NCI-H187 (cell line): ENCODE measurements around the gene SLC12A7.

ENCODE experiments used
- DNase-seq, 2 experiments: peaks; one replicate each; lab custom pipeline; 2025; lab: John Stamatoyannopoulos, UW

Gene SLC12A7

DNA sequence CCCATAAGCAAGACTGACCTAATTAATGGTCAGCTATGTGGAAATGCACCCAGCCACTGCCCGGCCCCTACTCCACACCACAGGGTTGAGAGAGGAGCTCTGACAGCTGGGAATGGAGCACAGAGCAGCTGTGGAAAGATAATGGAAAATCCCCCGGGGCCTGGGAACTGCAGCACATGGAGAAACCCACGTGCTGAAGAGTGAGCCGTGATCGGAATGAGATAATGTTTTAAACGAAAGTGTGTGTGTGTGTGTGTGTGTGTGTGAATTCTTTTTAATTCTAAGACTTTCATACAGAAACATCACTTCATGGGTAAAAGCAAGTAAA is 13.1 kb upstream of the SLC12A7 start:
- DNase-seq = no peak

DNA sequence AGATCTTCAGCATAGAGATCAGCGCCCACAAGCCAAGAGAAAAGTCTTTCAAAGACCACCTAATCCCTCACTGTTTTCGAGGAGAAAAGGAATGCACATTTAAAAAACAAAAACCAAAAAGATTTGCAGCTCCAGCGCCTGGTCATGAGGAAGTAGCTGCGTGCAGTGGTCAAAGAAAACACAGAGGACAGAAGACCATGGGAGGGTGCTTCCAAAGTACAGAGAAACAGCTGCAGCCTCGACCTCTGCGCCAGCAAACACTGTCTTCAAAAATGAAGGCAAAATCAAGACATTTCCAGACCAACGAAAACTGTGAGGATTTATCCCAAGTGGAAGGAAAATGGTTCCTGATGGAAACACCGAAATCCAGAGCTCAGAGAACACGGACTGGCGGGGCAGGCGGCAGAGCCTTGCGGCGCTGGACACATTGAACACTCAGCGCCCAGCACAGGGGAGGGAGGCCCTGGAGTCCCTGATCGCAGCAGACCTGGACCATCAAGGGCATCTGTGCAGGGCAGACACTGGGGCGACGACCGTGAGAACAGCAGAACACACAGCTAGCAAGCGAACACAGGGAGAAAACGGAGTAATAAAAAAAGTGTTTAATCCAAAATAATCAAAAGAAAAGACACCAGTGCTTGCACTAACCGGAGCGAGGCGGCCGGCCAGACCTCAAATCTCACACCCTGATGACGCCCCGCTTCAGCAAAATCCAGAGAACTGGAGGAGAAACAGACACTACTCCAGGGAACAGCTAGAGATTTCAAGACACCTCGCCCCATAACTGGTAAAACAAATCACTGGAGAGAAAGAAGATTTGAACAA is 12.6 kb upstream of the SLC12A7 start:
- no peak for DNase-seq

DNA sequence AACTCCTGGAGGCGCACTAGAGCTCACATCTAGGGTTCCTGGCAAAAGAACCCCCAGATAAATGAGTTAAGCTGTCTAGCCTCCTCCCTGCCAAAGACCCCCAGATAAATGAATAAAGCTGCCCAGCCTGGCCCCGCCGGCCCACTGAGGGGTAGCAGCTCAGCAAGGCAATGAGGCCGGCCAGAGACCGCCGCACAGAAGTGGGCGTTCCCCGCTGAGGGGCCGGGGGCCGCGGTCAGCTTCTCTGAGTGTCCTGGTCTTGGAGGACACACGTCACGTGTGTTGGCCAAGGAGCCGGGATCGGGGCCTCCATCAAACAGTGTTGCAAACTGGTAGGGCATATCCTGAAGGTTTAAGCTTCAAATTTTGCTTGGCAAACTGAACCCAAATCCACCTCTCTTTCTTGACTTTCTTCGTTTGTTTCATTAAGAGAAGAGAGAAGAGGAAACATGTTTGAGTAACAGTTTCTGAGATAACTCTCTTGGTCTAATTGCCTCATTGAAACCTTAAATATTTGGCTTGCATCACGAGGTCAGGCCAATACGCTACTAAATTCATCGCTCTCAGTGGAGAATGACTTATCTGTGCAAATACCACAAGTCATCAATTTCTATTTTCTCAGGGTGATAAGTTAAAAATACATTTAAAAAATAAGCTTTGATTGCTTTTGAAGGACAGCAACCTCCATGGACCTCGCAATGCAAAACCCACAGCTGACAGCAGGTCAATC is 11.7 kb upstream of the SLC12A7 start:
- DNase-seq = no peak

DNA sequence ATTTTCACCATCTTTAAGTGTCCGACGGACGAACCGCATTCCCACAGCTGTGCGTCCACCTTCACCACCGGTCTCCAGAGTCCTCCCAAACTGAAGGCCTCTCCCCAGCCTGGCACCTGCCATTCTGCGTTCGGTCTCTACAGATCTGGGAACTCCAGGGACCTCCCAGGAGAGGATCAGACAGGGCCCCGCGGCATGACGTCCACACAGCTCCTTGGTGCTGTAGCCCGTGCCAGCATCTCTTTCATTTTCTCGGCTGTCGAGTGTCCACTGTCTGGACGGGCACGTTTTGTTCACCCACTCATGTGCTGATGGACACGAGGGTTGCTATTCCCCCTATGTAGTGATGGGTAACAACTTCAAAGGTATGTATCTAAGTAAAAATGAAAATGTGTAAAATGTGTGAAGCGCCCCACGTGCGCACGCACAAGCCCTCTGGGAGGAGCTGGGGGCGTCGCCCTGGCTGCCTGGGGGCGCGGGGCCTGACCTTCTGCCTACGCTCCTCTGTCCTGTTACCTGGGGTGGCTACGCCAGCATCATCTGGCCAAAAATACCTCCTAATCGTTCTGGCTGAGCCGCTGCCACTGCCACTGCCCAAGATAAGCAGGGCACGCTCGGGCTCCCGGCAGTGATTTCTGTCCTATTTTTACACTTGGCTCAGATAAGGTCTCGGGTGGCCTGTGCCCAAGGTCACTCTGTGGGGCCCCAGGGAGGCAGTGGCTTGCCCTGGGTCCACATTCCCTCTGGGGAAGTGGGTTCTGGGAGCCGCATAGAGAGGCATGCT is 10.8 kb upstream of the SLC12A7 start:
- DNase-seq = no peak

DNA sequence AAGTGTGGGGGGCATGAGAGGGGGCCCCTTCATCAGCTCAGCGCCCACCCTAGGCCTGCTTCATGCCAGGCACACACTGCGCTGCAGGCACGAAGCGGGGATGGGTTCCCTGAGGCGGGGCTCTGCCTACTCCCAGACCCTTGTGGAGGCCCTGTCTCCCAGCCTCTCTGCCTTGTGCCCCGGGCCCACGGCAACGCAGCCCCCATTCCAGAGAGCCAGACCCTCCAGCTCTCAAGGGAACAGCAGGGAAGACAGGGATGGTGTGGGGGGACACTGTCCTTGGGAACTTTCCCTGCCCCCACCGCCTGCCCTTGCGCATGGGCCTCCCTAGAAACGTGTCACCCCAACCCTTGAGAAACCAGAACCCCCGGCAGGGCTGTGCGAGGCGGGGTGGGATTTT is 10.0 kb upstream of the SLC12A7 start:
- DNase-seq = no peak

DNA sequence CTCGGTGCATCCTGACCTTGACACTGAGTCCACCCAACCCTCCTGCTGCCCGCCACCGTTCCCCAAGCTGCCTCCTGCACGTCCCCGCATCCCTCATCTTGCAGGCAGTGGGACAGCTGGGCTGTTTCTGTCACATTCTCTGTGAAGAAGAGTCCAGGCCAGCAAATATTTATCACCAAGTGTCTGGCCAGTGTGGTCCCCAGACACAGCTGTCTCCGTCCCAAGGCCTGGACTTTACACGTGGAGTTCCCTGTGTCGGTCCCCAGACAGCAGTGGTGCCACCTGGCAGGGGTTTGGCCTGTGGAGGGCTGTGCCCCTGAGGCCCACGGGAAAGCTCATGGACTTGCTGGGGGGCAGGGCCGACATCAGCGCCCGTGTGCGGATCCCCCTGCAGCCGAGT is 9.2 kb upstream of the SLC12A7 start:
- no peak for DNase-seq

DNA sequence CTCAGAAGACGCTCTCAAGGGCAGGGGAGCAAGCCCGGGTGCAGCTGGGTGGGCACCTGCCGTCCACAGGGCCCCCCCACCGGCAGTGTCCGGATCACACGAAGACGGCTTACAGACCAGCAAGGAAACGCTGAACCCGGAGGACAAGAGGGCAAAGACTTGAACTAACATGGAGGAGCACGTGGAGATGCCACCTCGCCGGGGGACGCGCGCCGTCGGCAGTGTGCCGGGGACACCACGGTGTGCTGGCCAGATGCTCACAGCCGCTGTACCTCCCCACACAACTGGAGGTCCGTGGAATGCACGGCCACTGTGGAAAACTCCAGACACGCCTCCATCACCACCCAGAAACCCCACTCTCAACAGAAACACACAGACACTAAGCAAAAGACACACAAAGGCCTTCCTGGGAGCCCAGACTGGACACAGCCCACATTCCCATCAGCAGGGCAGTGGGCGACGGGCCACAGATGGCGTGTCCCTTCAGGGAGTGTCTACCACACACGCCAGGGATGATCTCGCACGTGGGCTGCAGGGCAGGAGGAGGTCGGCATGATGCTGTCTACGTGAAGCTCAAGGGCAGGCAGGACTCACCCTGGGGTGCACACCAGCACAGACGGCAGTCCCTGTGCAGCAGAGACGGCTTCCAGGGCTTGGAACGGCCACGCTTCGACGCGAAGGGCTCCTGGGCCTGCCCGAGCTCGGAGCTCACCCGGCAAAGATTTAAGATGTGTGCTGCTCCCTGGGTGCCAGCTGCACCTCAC is 8.6 kb upstream of the SLC12A7 start:
- DNase-seq = no peak

DNA sequence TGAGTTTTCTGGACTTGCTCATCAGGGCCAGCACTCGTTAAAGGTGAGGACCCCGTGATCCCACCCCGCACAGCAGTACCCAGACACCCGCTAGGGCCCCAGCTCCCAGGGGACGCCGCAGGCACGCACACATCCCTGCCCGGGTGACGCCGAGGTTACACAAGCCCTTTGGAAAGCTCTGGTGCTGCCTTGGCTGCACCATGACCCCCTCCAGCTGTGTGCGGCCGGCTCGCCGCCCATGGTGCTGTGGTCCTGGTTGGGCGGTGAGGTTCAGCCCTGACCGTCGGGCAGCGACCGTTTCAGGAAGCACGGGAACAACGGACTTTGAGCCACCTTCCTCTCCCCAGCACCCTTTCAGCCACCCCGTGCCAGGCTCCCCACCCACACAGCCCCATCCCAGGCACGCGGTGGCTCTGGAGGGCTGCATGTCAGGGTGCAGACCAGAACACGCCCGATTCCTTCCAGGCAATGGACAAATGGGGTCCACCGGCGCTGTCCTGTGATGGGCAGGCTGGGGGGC is 7.5 kb upstream of the SLC12A7 start:
- no peak for DNase-seq

DNA sequence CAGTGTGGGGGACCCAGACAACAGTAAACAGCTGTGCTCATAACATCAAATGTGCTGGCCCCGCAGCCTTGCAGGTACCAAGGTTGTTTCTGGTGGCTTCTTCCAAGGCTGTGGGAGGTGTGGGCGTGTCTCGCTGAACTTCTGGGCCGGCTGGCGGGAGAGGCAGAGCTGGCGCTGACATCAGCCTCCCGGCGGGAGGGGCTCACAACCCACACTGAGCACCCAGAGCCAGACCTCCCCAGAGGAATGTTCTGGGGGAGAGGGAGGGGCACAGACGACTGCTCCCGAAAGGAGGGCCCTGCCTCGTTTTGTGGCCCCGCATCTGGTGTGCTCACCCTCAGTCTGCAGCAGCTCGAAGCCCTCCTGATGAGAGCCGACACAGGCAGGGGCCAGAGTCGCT is 6.9 kb upstream of the SLC12A7 start:
- no peak for DNase-seq

DNA sequence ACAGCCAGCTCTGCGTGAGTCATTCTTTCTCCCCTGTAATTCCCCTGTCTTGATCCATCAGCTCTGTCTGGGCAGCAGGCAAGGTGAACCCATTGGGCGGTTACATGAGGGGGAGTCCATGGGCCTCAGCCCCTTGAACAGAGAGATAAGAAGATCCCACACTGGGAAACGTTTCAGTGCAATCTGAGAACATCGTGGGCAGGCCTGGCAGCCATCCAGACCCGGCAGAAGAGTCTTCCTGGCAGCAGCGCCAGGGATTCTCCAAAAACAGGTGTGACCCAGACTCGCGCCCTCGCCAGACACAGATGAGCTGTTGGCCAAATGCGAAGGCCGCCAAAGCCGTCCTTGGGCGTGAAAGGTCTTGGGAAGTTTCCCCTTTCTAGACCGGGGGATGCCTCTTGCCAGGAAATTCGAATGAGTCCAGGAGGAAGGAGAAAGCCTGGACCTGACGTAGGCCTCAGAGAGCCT is 6.4 kb upstream of the SLC12A7 start:
- DNase-seq = peak; percentile 51 to 76

DNA sequence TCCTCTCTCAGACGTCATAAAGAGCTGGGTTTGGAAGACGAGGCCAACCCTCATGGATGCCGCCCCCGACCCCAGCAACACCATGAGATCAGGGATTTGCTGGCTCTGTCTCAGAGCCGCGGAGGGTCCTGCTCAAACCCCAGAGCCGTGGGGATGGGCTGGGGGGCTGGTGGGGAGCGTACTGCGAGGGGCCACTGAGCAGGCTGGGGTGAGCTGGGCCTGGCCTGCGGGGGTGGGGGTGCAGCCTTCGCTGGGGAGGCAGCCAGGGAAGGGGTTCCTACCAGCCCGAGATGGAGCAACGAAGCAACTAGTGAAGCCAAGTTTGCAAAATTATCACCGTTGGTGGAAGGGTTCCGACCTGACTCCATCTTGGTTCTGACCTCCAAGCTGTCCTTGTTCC is 5.1 kb upstream of the SLC12A7 start:
- DNase-seq = no peak

DNA sequence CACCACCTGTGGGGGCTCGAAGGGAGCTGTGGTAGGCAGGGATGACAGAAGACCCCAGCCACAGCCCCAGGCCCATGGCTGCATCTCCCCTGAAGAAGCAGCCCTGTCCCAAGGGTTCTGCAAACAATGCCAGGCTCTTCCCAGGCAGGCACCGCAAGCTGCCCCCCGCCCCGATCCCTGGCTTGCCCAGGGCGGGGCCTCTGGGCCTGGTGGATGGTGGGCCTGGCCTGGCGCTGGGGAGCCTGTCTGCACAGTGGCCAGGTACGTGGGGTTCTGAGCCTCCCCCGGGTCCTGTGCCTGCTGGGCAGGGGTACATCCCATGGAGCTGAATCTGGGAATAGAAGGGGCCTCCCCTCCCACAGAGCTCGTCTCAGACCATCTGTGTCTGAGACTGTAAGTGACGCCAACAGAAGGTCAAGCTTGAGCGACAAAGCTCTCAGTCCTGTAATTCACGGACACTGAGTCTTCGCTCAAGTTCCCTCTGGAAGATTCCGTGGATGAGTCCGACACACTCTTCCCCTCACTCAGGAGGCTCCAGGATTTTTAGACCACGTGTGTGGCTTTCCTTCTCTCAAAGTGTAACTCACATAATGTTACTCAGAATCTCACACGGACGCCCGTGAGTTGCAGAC is 4.4 kb upstream of the SLC12A7 start:
- DNase-seq = no peak

DNA sequence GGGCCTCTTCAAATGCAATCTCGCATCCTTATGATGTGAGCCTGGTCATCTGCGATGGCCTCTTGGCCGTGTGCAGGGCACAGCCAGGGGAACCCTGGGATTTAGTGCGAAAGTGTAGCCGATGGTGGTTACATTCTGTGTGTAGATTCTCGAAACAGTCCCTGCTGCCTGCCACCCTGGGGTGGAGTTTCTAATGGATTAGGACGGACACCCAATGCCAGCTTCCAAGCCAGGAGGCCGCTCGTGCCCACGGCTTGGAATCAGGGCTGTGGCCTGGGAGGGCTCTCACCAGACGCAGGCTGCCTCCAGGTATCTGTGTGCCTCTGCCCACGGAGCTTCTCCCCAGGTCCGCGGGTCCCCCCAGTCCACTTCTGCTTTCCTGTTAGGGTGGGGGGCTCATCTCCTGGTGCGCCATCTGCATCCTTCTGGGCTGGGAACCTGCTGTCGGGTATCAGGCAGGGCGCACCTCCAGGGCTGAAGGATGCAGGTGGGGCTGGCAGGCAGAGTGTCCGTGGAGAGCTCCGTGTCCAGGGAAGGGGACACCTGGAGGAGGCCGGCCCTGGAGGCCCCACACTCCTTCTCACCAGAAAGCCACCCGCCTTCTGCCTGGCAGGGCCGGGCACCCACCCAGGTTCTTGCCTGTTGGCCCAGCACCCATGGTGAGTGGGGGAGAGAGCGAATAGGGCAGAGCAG is 3.4 kb upstream of the SLC12A7 start:
- no peak for DNase-seq

DNA sequence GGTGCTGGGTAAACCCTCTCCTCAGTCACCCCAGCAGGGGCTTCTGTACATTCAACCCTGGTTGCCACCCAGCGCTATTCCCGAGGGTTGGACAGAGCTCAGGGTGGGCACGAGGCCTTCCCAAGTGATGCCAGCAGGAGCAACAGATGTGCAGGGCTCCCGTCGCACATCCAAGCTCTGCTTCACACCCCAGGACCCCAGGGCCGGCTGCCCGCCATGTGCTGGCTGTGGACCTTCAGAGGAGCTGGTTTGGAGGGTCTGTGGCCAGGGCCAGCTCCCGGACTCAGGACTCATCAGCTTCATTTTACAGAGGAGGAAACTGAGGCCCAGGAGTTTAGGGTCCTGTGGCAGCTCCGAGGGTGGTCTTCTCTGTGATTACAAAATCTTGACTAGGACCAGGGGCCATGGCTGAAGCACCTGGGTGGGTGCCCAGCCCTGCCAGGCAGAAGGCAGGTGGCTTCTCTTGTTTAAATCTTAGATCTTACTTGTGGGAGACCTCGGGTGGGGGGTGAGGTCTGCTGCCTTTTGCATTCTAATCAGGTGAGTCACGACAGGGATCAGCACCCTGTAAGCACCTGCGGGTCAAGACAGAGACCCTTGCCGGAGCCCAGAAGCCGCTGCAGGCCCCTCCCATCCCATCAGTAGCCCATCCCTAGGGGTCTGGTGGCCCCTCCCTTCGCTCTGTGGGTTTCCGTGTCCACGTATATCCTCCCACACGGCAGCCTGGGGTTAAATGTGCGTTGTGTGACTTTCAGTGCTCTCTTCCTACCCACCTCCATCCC is 2.1 kb upstream of the SLC12A7 start:
- DNase-seq = no peak

DNA sequence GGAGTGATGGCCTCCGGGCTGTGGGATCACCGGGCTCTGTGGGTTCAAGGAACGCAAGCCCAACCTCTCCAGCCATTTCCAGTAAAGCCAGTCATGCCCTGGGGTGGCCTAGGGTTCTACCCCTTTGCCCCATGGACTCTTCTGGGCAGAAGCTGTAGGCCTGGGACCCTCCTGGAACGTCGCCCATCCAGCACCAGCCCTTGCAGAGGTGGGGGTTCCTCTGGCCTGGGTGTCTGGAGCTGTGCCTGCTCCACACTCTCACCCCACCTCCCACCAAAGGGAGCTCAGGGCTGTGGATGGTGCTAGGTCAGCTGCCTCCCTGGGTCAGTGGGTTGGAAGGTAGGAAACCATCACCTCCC is 1.4 kb upstream of the SLC12A7 start:
- no peak for DNase-seq

DNA sequence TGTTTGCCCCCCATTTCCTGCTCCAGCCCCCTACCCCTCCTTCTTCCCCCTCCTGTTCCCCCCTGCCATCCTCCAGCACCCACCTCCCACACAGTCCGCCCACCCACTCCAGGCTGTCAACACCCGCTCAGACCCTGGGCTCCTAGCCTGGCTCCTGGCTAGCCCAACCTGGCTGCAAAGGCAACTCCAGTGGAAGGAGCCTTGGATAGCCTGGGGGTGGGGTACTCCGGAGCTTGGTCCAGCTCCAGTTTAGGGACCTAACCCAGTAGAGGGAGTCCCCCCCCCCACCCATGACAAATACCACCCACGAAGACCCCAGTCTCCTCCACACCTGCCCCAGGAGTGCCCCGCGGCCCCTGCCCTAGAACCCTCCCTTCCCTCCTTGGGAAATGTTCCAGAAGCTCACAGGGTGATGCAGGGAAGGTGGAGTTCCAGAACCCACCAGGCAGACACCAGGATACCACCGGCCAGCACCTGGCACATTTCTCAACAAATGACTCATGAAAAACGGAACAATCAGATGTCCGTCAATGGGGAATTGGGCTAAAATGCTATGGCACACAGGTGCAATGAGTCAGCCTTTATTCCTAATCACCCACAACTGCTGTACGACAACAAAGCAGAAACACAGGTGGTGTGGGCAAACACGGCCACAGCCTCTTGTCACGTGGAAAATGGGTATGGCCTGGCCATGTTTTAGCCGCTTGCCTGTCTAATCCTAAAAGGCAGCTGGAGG is 901 bp upstream of the SLC12A7 start:
- no peak for DNase-seq

DNA sequence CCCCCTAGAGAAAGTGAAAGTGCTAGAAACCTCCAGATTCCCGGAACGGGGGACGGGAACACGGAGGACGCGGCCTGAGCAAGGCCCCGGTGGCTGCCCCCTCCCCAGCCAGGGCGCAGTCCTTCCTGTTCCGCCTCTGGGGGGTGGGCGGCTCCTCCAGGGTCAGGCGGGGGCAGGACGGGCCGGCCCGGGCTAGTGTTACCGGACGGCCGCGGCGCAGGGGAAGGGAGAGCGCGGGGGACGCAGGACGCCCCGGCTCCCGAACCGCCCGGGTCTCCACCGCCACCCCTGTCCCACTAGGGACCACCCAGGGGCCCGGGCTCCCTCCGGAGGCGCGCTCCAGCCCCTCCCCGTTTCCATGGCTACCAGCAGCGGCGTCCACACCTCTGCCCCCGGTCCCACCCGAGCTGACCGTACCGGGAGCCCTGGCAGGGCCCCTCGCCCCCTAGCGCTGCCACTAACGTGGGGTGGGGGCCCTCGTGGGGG is 579 bp downstream of the SLC12A7 start:
- no peak for DNase-seq

DNA sequence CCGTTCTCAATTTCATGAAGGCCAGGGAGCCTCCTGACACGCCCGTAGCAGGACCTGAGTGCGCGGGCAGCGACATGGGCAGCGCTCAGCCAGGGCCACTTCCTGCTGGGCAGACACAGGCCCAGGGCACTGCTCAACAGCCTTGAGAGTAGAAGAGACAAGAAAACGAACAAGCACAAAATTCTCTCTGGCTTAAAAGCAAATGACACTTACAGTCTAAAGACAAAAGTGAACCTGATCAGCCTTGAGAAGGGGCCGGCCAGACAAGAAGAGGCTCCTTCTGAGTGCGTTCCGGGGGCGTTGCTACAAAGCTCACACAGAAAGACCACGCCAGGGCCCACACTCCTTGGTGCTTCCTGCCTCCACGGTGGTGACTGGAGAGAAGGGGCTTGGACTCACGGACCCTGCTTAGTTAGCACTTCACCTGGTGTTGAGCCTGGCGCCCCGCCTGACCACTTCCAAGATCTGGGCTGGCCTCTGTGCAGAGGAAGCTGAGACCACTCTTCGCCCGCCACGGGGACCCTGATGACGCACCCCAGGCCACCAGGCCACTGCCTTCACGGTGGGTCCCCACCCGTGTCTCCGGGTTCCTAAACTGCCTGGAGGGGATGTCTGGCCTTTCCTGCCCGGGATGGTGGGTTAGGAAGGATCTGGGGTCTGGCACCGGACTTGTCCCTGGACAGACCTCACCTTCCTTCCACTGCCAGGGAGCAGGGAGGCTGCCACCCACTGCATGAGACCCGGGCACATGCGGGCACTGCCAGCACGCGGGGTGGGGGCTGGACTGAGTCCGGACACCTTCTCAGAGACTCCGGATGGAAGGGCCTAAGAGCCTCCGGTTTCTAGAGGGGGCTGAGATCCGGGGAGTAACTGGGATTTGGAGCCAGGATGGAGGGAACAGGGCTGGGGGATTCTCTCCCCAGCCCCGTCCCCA is 1.3 kb downstream of the SLC12A7 start:
- DNase-seq = no peak
